ENCODE results near the gene THUMPD1.

- TF ChIP-seq, protein P1, sequence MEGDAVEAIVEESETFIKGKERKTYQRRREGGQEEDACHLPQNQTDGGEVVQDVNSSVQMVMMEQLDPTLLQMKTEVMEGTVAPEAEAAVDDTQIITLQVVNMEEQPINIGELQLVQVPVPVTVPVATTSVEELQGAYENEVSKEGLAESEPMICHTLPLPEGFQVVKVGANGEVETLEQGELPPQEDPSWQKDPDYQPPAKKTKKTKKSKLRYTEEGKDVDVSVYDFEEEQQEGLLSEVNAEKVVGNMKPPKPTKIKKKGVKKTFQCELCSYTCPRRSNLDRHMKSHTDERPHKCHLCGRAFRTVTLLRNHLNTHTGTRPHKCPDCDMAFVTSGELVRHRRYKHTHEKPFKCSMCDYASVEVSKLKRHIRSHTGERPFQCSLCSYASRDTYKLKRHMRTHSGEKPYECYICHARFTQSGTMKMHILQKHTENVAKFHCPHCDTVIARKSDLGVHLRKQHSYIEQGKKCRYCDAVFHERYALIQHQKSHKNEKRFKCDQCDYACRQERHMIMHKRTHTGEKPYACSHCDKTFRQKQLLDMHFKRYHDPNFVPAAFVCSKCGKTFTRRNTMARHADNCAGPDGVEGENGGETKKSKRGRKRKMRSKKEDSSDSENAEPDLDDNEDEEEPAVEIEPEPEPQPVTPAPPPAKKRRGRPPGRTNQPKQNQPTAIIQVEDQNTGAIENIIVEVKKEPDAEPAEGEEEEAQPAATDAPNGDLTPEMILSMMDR (IDR thresholded peaks at IDR 0.05), result no peak
- TF ChIP-seq POLR2A (IDR thresholded peaks at IDR 0.05), result no peak
These were observed 27.2 kb upstream of the THUMPD1 start for GRCh38 chr16:20768818-20769217.

Data from heart left ventricle (tissue), 13 donors.